H1 (cell line): Measurements from ENCODE around the gene SLC25A21. TPM values are rescaled to one million over a fixed set of nuclear protein-coding genes. Genes with fewer than 3 reads are reported as not detected.
"Not testable (repeated sequence)": the region's sequence is repeated elsewhere in the genome, so short reads cannot be mapped to it uniquely, and the experiment has no call there.

ENCODE experiments used
- CTCF ChIA-PET: fragments of 300-600 bp; sonication (Branson Sonifier 250); formaldehyde crosslinking; loops from one replicate; lab custom pipeline; 2021; ENCODE audit not compliant: partially characterized antibody; lab: Charles Lee
- POLR2A ChIA-PET: fragments of 300-600 bp; sonication (Branson Sonifier 250); formaldehyde crosslinking; loops from one replicate; lab custom pipeline; 2021; ENCODE audit warnings: inconsistent platforms; ENCODE audit not compliant: partially characterized antibody; lab: Charles Lee
- DNase-seq, 2 experiments: peaks; one replicate each; pipeline versions ENCODE4 v3.0.0 to v3.0.0-alpha.2; 2010 to 2022; ENCODE audit warnings: low spot score in 2 of 2, low read depth in 1 of 2, mixed read lengths in 1 of 2
- FAIRE-seq: peaks from 2 replicates; lab custom pipeline; 2011; peaks lifted over from hg19 to GRCh38; lab: Jason Lieb, UNC
- H2AFZ ChIP-seq: 2 replicates; pipeline ENCODE4 v1.8.1; 2012; ENCODE audit warnings: low read length, inconsistent platforms
- H2AK5ac ChIP-seq: 2 replicates; pipeline ENCODE4 v1.6.1; 2013; ENCODE audit warnings: low read depth, low read length
- H2BK120ac ChIP-seq: replicated peaks from 2 replicates; pipeline ENCODE3; 2013; ENCODE audit warnings: low read depth, low read length, inconsistent platforms
- H2BK12ac ChIP-seq: 2 replicates; pipeline ENCODE4 v1.6.1; 2013; ENCODE audit warnings: low read depth, low read length
- H2BK15ac ChIP-seq: 2 replicates; pipeline ENCODE4 v1.6.1; 2013; ENCODE audit warnings: low read length
- H2BK20ac ChIP-seq: 2 replicates; pipeline ENCODE4 v1.6.1; 2013; ENCODE audit warnings: low read length
- H2BK5ac ChIP-seq: 2 replicates; pipeline ENCODE4 v1.6.1; 2013; ENCODE audit warnings: low read depth, low read length
- H3K14ac ChIP-seq: 2 replicates; pipeline ENCODE4 v1.6.1; 2013; ENCODE audit warnings: inconsistent platforms; ENCODE audit not compliant: insufficient read length
- H3K18ac ChIP-seq: 2 replicates; pipeline ENCODE4 v1.6.1; 2013; ENCODE audit warnings: low read length; ENCODE audit errors: extremely low read depth
- H3K23ac ChIP-seq: 2 replicates; pipeline ENCODE4 v1.6.1; 2013; ENCODE audit warnings: inconsistent platforms; ENCODE audit not compliant: insufficient read length
- H3K23me2 ChIP-seq: 2 replicates; pipeline ENCODE4 v1.6.1; 2013; ENCODE audit warnings: low read depth, low read length
- H3K27ac ChIP-seq: 2 replicates; pipeline ENCODE4 v1.6.1; 2011; ENCODE audit warnings: low read depth, low read length, inconsistent platforms
- H3K27me3 ChIP-seq, 4 experiments: replicated peaks in 1 of 4; 1 replicate in 1 of 4; 2 replicates in 3 of 4; pipeline versions ENCODE4 v1.6.1 to v1.8.1; 2011 to 2013; ENCODE audit warnings: low read length in 3 of 4, mild to moderate bottlenecking in 3 of 4, inconsistent platforms in 2 of 4, mixed read lengths in 2 of 4, moderate library complexity in 1 of 4; ENCODE audit not compliant: control insufficient read depth in 3 of 4, insufficient read depth in 3 of 4; ENCODE audit errors: extremely low read depth in 1 of 4
- H3K36me3 ChIP-seq, 4 experiments: 2 replicates each; pipeline versions ENCODE4 v1.6.1 to v1.8.1; 2011 to 2013; ENCODE audit warnings: mild to moderate bottlenecking in 4 of 4, low read length in 3 of 4, moderate library complexity in 2 of 4, control low read depth in 1 of 4, inconsistent platforms in 1 of 4; ENCODE audit not compliant: insufficient read depth in 4 of 4, control insufficient read depth in 2 of 4
- H3K4ac ChIP-seq: replicated peaks from 2 replicates; pipeline ENCODE3; 2013; ENCODE audit warnings: low read length, low read depth, mixed read lengths, inconsistent platforms; ENCODE audit not compliant: insufficient read length
- H3K4me1 ChIP-seq, 4 experiments: replicated peaks in 1 of 4; 1 replicate in 1 of 4; 2 replicates in 3 of 4; pipeline versions ENCODE4 v1.6.1 to v1.8.1; 2011 to 2013; ENCODE audit warnings: low read length in 3 of 4, inconsistent platforms in 2 of 4, mixed read lengths in 1 of 4; ENCODE audit not compliant: insufficient read depth in 4 of 4, control insufficient read depth in 3 of 4
- H3K4me2 ChIP-seq, 2 experiments: 2 replicates each; pipeline versions ENCODE4 v1.6.1 to v1.8.1; 2011 to 2013; ENCODE audit warnings: low read depth in 2 of 2, low read length in 2 of 2, control low read depth in 1 of 2, inconsistent platforms in 1 of 2, mild to moderate bottlenecking in 1 of 2; ENCODE audit not compliant: insufficient read depth in 1 of 2
- H3K4me3 ChIP-seq, 4 experiments: fragments of 200-600, 300-600 bp in 1 of 4; sonication (generic), shearing (Covaris generic), sonication (Bioruptor Twin) in 1 of 4; 2 replicates each; pipeline versions ENCODE4 v1.5.1 to v1.8.1; 2011 to 2016; ENCODE audit warnings: low read length in 4 of 4, low read depth in 3 of 4, control low read depth in 2 of 4, inconsistent platforms in 2 of 4, mild to moderate bottlenecking in 2 of 4, mixed read lengths in 1 of 4, moderate library complexity in 1 of 4; ENCODE audit not compliant: insufficient read depth in 2 of 4; ENCODE audit errors: extremely low read depth in 1 of 4
- H3K56ac ChIP-seq: replicated peaks from 2 replicates; pipeline ENCODE3; 2013; ENCODE audit warnings: low read depth, mild to moderate bottlenecking, mixed read lengths, low read length, inconsistent platforms; ENCODE audit not compliant: insufficient read length
- H3K79me1 ChIP-seq: 2 replicates; pipeline ENCODE4 v1.6.1; 2013; ENCODE audit warnings: low read depth, low read length, control low read depth
- H3K79me2 ChIP-seq, 2 experiments: 2 replicates each; pipeline versions ENCODE4 v1.6.1 to v1.8.1; 2012 to 2013; ENCODE audit warnings: low read length in 2 of 2, mild to moderate bottlenecking in 2 of 2, inconsistent platforms in 1 of 2; ENCODE audit not compliant: insufficient read depth in 2 of 2, control insufficient read depth in 1 of 2
- H3K9ac ChIP-seq, 4 experiments: replicated peaks in 1 of 4; 1 replicate in 1 of 4; 2 replicates in 3 of 4; pipeline versions ENCODE4 v1.6.1 to v1.8.1; 2011 to 2013; ENCODE audit warnings: low read depth in 3 of 4, low read length in 3 of 4, control low read depth in 2 of 4, mild to moderate bottlenecking in 2 of 4, moderate library complexity in 2 of 4, inconsistent platforms in 1 of 4; ENCODE audit errors: extremely low read depth in 1 of 4
- H3K9me3 ChIP-seq, 2 experiments: 2 replicates each; pipeline versions ENCODE4 v1.6.1 to v1.8.1; 2012 to 2013; ENCODE audit warnings: mild to moderate bottlenecking in 2 of 2, moderate library complexity in 2 of 2, control low read depth in 1 of 2, inconsistent platforms in 1 of 2, low read depth in 1 of 2, low read length in 1 of 2, mixed read lengths in 1 of 2; ENCODE audit not compliant: insufficient read depth in 2 of 2
- H4K20me1 ChIP-seq, 2 experiments: replicated peaks in 1 of 2; 2 replicates each; pipeline versions ENCODE3 to v1.8.1; 2011 to 2013; ENCODE audit warnings: inconsistent platforms in 2 of 2, low read length in 2 of 2, mild to moderate bottlenecking in 1 of 2; ENCODE audit not compliant: insufficient read depth in 2 of 2, control insufficient read depth in 1 of 2
- H4K5ac ChIP-seq: 2 replicates; pipeline ENCODE4 v1.6.1; 2013; ENCODE audit warnings: low read length, low read depth, mixed read lengths, inconsistent platforms; ENCODE audit not compliant: insufficient read length
- H4K8ac ChIP-seq: 2 replicates; pipeline ENCODE4 v1.8.0; 2013; ENCODE audit warnings: mild to moderate bottlenecking, moderate library complexity, low read length, inconsistent platforms; ENCODE audit not compliant: insufficient read depth; ENCODE audit errors: extremely low read depth
- H4K91ac ChIP-seq: replicated peaks from 2 replicates; pipeline ENCODE3; 2013; ENCODE audit warnings: low read length, mixed read lengths, inconsistent platforms; ENCODE audit not compliant: insufficient read length
- whole genome bisulfite sequencing, 2 experiments: shearing (Covaris generic) in 1 of 2; methylation state at CpG; one replicate each; pipeline versions ENCODE4 v1.1.6 to v1.1.7; 2013 to 2015; ENCODE audit warnings: low lambda C conversion rate in 2 of 2, mixed read lengths in 2 of 2, inconsistent platforms in 1 of 2, low coverage in 1 of 2, missing lambda C conversion rate in 1 of 2; ENCODE audit not compliant: insufficient replicate concordance in 2 of 2, insufficient coverage in 1 of 2, insufficient read length in 1 of 2; ENCODE audit errors: extremely low coverage in 1 of 2, missing lambda C conversion rate in 1 of 2; 5-methylcytosine and 5-hydroxymethylcytosine counted together
- polyA plus RNA-seq, 7 experiments: library from polyadenylated mRNA; depleted of rRNA in 3 of 7; stranded (reverse) in 5 of 7; unstranded in 2 of 7; fragments of >200 nt in 5 of 7; fragments of 200-250 nt in 2 of 7; gene quantifications; 1 replicate in 5 of 7; 2 replicates in 1 of 7; 4 replicates in 1 of 7; pipeline versions ENCODE4 v1.2.1 to v1.2.3, GENCODE V29; 2011 to 2013; ENCODE audit warnings: missing spikeins in 2 of 7, mixed read lengths in 2 of 7
- total RNA-seq: library from RNA; stranded (reverse); fragmentation: NEBNext Ultra II Directional; extraction: Animal tissue kit (Norgen Biotek cat#: 25700); gene quantifications from 2 replicates; pipeline ENCODE4 v1.2.1, GENCODE V29; 2021

Gene SLC25A21
- total and polyA plus RNA-seq, 2 of the 8 experiments (the other 6 are each of a cell fraction or from before 2014, with no cell fraction given), result 6.9 to 15.7 TPM

- not testable (repeated sequence) for H3K4me3 ChIP-seq, H3K23ac ChIP-seq, H4K91ac ChIP-seq, H3K4me2 ChIP-seq, H3K14ac ChIP-seq, FAIRE-seq, H4K8ac ChIP-seq, H3K23me2 ChIP-seq, H4K5ac ChIP-seq, H2BK20ac ChIP-seq, H3K4ac ChIP-seq, H3K79me1 ChIP-seq, H4K20me1 ChIP-seq, H3K9ac ChIP-seq, H2BK5ac ChIP-seq, H3K4me1 ChIP-seq, H3K27ac ChIP-seq, H2BK12ac ChIP-seq, H3K79me2 ChIP-seq, H2BK15ac ChIP-seq, H2BK120ac ChIP-seq, H3K9me3 ChIP-seq, H3K36me3 ChIP-seq, H2AK5ac ChIP-seq, H3K56ac ChIP-seq, H2AFZ ChIP-seq, H3K27me3 ChIP-seq, H3K18ac ChIP-seq, DNase-seq
- POLR2A ChIA-PET, result interaction anchor here (2.5 kb wide), 1 partner anchor 15 kb away, joined by 8 read pairs; no protein-coding TSS in a partner anchor
- CTCF ChIA-PET, result interaction anchor here (0.6 to 0.9 kb wide), 2 partner anchors 38 to 40 kb away, joined by 3 read pairs; no protein-coding TSS in a partner anchor
- WGBS, 2 experiments, result 85% methylated on average over 2 of the region's 2 CpGs; no CpG with 5 or more reads in 1 of the 2 experiments
Measured at GRCh38 chr14:37189733-37190132, 17.3 kb upstream of the SLC25A21 start.
